Choroid plexus epithelial cell (primary cell): Measurements from ENCODE around the gene SPACA5.
A peak's percentile ranks its signal among the peaks of the same experiment; 100 is the strongest.
"Not testable (repeated sequence)": the region's sequence is repeated elsewhere in the genome, so short reads cannot be mapped to it uniquely, and the experiment has no call there.

ENCODE experiments used
- DNase-seq: peaks from one replicate; pipeline ENCODE4 v3.0.0-alpha.2; 2010; ENCODE audit warnings: low read depth
- H3K4me3 ChIP-seq: 2 replicates; pipeline ENCODE4 v1.5.1; 2011; ENCODE audit warnings: low read depth, mild to moderate bottlenecking, control low read depth, low read length, moderate library complexity
- TF ChIP-seq, protein P1 (sequence below): conservative IDR thresholded peaks from 2 replicates; pipeline ENCODE4 v1.5.1; 2011; ENCODE audit warnings: low read depth, mild to moderate bottlenecking, control low read depth, inconsistent platforms, low read length, moderate library complexity

Gene SPACA5

DNA sequence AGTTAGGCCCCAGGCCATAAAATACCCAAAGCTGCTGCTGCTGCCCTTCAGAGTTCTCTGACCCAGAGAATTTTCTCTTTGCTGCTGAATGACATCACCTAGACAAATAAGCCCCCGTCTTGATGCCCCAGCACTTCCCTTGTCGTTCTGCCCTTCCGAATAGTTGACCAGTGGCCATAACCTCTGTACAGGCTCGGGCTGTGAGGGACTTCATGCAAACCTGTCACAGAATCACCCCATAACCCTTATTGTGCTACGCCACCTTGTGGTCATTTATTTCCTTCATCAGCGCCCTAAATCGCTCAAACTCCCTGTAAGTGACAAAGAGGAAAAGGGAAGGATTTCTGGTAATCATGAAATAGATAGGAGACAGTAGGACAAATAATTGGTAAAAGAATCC, 18.8 kb downstream of the SPACA5 start:
- DNase-seq = peak; percentile 76
- TF ChIP-seq, protein P1, sequence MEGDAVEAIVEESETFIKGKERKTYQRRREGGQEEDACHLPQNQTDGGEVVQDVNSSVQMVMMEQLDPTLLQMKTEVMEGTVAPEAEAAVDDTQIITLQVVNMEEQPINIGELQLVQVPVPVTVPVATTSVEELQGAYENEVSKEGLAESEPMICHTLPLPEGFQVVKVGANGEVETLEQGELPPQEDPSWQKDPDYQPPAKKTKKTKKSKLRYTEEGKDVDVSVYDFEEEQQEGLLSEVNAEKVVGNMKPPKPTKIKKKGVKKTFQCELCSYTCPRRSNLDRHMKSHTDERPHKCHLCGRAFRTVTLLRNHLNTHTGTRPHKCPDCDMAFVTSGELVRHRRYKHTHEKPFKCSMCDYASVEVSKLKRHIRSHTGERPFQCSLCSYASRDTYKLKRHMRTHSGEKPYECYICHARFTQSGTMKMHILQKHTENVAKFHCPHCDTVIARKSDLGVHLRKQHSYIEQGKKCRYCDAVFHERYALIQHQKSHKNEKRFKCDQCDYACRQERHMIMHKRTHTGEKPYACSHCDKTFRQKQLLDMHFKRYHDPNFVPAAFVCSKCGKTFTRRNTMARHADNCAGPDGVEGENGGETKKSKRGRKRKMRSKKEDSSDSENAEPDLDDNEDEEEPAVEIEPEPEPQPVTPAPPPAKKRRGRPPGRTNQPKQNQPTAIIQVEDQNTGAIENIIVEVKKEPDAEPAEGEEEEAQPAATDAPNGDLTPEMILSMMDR = peak; percentile 66
- H3K4me3 ChIP-seq = no peak overlapping the region

- not testable (repeated sequence) for DNase-seq, H3K4me3 ChIP-seq
Measured at GRCh38 chrX:48027545-48027944, 20.8 kb downstream of the SPACA5 start.

- TF ChIP-seq, protein P1 = no peak
- no peak overlapping the region for H3K4me3 ChIP-seq
Measured at GRCh38 chrX:48028091-48028490, 21.3 kb downstream of the SPACA5 start.

GRCh38 chrX:48030237-48030636, 23.4 kb downstream of the SPACA5 start:
- H3K4me3 ChIP-seq = no peak overlapping the region
- DNase-seq = no peak
- TF ChIP-seq, protein P1 = no peak

More at GRCh38 chrX:48028091-48028490, 21.3 kb downstream of the SPACA5 start:
- no peak for DNase-seq

GRCh38 chrX:48030641-48031173, 23.9 kb downstream of the SPACA5 start:
- not testable (repeated sequence) for H3K4me3 ChIP-seq, DNase-seq

- DNase-seq = peak; percentile 16
- no peak overlapping the region for H3K4me3 ChIP-seq
- TF ChIP-seq, protein P1 = no peak
Measured at GRCh38 chrX:48035891-48036290, 29.1 kb downstream of the SPACA5 start.

DNA sequence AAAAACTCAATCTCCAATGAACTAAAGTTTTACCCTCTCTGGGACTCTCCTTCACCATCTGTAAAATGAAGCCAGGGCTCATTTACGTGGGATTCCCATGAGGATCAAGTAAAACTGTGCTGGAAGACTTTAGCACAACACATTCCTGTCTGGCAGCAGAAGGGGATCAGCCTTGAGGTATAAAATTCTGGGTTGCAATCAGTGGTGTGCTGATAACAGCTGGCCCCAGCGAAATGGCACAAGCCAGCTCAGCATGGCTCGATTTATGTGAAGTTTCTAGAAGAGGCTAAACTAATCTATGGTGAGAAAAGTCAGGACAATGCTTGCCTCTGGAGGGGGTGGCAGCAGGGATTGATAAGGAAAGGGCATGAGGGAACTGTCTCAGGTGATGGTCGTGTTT, 36.3 kb downstream of the SPACA5 start:
- no peak for DNase-seq
- H3K4me3 ChIP-seq = no peak overlapping the region
- TF ChIP-seq, protein P1 = no peak

GRCh38 chrX:48045410-48046311, 38.9 kb downstream of the SPACA5 start:
- TF ChIP-seq, protein P1 = no peak
- DNase-seq = peak; percentile 70
- no peak overlapping the region for H3K4me3 ChIP-seq
